ES-I3 (cell line): ENCODE measurements around the gene SLC47A2.

ENCODE experiments used
- H3K36me3 ChIP-seq: 2 replicates; pipeline ENCODE4 v1.6.1; 2013; ENCODE audit warnings: mild to moderate bottlenecking, low read length, control low read depth, moderate library complexity; ENCODE audit not compliant: insufficient read depth
- H3K4me1 ChIP-seq: 2 replicates; pipeline ENCODE4 v1.6.1; 2013; ENCODE audit warnings: mild to moderate bottlenecking, control low read depth, low read length; ENCODE audit not compliant: insufficient read depth
- H3K9ac ChIP-seq: 2 replicates; pipeline ENCODE4 v1.6.1; 2013; ENCODE audit warnings: low read depth, mild to moderate bottlenecking, low read length, moderate library complexity
- H3K9me3 ChIP-seq: 2 replicates; pipeline ENCODE4 v1.6.1; 2013; ENCODE audit warnings: mild to moderate bottlenecking, low read length, moderate library complexity; ENCODE audit not compliant: control insufficient read depth, insufficient read depth

The SLC47A2 gene

DNA sequence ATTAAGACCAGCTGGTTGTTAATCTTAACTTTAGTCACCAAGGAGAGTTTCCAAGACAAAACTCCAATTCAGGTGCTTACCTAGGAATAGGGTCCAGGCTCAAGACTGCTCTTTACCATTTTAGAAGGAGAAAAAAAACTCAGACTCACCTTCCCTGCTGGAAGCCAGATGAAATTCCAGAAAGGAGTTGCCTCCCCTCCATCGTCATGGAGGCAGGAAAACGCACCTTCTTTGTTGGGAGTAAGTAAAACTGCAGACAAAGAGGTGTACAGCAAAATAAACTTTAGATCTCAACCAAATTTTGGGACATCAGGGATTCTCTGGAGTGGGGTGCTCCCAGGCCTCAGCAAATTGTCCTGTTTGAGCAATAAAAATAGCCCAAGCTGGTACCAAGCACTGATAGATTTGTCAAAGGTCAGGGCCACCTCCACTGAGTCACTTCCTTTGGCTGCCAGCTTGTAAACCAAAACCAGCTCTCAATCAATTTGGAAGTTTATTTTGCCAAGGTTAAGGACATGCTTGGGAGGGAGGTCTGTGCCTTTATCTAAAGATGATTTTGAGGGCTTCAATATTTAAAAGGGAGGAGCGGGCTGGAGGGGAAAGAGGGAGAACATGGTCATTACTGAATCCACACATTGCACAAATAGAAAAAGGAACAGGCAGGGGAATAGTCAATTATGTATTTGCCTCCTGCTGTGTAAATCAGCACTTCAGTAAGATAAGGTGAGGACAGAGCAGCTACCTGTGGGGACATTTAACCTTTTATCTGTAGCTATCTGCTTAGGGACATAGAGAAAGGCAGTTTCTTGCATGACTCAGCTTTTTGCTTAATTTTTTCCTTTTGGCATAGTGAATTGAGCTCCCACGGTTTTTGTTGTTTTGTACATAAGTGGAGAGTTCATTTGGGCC, 69.3 kb downstream of the SLC47A2 start:
- H3K9ac ChIP-seq, result peak overlapping the region; percentile 99
- H3K36me3 ChIP-seq, result no peaks in the 10 kb centered on the region
- peaks cover 30% of the 10 kb centered on the region for H3K4me1 ChIP-seq
- H3K9me3 ChIP-seq, result no peaks in the 10 kb centered on the region

- no peak overlapping the region for H3K9ac ChIP-seq
- no peaks in the 10 kb centered on the region for H3K9me3 ChIP-seq
- no peaks in the 10 kb centered on the region for H3K36me3 ChIP-seq
- H3K4me1 ChIP-seq, result peaks cover 30% of the 10 kb centered on the region
Measured at GRCh38 chr17:19645734-19646201, 70.6 kb downstream of the SLC47A2 start.

DNA sequence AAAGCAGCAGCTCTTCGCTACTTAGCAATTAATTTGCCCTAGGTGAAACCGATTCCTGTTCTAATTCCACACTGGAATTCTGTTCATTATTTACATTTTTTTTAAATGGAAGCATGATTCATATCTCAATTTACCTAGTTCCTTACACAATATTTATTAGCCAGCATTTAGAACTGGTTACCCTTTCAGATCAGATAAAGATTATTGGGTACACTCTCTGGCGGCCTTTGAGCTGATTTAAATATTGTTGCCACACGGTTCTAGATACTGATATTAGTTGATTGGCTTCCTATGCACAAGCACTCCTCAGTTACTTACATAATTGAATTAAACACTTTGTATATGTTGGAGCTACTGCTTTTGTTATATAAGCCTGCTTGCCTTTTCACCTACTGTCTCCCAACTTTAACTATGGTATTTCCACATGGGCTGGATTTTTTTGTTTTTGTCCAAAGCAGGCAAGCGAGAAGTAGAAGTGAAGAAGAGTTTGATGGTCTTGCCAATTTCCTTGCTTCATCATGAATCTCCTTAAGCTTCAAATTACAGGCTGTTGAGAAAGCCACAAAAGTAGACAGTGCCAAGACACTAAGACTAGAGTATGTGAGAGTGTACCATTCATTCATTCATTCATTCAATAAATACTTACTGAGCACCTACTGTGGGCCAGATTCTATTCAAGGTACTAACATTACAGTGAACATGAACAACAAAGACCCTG, 71.7 kb downstream of the SLC47A2 start:
- Histone ChIP-seq H3K9me3 (no peaks in the 10 kb centered on the region), H3K4me1 (peaks cover 30% of the 10 kb centered on the region)

GRCh38 chr17:19642373-19642893, 74.0 kb downstream of the SLC47A2 start:
- Histone ChIP-seq H3K36me3 (no peaks in the 10 kb centered on the region), H3K4me1 (peaks cover 29% of the 10 kb centered on the region), H3K9me3 (peaks cover 3% of the 10 kb centered on the region; the same call in 1 of the 2 replicates), H3K9ac (no peak overlapping the region)

More for the DNA sequence above, 71.7 kb downstream of the SLC47A2 start:
- Histone ChIP-seq H3K9ac (no peak overlapping the region), H3K36me3 (no peaks in the 10 kb centered on the region)

GRCh38 chr17:19641687-19642372, 74.6 kb downstream of the SLC47A2 start:
- Histone ChIP-seq H3K36me3 (no peaks in the 10 kb centered on the region), H3K9ac (no peak overlapping the region), H3K4me1 (peaks cover 24% of the 10 kb centered on the region), H3K9me3 (peaks cover 3% of the 10 kb centered on the region; the same call in 1 of the 2 replicates)

- no peaks in the 10 kb centered on the region; the same call in 1 of the 2 replicates for H3K9me3 ChIP-seq
- H3K4me1 ChIP-seq, result no peaks in the 10 kb centered on the region
- H3K9ac ChIP-seq, result no peak overlapping the region
- H3K36me3 ChIP-seq, result no peaks in the 10 kb centered on the region
Measured at GRCh38 chr17:19631905-19632304, 84.5 kb downstream of the SLC47A2 start.

DNA sequence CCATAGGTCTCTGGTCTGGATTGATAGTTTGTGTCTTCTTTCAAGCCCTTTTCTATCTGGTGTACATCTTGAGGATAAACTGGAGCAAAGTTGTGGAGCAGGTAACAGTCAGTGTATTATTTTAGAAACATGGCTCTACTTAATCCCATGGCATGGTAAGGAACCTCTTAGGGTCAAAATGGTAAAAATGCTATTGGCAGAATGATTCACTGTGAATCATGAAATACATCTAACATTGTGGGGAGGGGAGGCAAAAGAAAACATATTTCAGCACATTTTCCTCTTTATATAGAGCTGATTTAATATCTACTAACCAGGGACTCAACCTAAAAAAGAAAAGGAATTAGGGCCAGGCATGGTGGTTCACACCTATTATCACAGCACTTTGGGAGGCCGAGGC, 85.7 kb downstream of the SLC47A2 start:
- no peak overlapping the region for H3K9ac ChIP-seq
- no peaks in the 10 kb centered on the region for H3K4me1 ChIP-seq
- no peaks in the 10 kb centered on the region for H3K36me3 ChIP-seq
- peaks cover 2% of the 10 kb centered on the region for H3K9me3 ChIP-seq

DNA sequence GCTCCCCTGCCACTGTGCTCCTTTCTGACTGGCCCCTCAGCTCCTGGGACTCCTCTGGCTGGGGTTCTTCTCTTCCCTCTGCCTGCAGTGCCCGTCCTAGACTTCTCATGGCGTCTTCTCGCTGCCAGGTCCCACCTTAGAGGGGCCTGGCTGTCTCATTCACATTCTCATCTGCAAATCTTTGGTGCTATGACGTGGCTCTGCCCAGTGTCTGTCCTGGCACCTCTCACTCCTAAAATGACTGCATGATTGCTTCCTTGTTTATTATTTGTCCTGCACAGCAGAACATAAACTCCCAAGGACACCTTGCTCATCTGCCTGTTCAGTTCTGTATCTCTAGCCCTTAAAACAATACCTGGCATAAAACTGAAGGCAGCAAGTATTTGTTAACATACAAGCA, 86.3 kb downstream of the SLC47A2 start:
- H3K36me3 ChIP-seq, result no peaks in the 10 kb centered on the region
- H3K9ac ChIP-seq, result no peak overlapping the region
- H3K4me1 ChIP-seq, result no peaks in the 10 kb centered on the region
- peaks cover 3% of the 10 kb centered on the region for H3K9me3 ChIP-seq

- H3K4me1 ChIP-seq, result no peaks in the 10 kb centered on the region
- no peak overlapping the region for H3K9ac ChIP-seq
- no peaks in the 10 kb centered on the region for H3K36me3 ChIP-seq
- H3K9me3 ChIP-seq, result peaks cover 4% of the 10 kb centered on the region
Measured at GRCh38 chr17:19629449-19629848, 86.9 kb downstream of the SLC47A2 start.
